ENCODE data around the gene CAB39.

CAB39 gene

DNA sequence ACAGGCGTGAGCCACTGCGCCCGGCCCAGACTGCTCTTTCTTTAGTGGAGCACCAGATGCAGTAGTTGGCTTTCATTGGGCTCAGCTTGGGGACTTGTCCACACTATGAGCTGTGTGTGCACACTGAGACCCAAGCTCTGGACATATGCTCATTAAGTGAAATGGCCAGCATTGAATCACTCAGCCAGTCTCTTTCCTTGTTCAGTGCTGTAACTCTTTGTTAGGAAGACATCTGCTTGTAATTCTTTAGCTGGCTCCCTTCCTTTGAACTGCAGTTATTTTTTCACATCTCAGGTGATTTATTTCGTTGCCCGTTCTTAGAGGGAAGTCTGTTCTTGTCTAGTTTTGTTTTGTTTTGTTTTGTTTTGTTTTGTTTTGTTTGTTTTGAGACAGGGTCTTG lies 70.5 kb downstream of the CAB39 start:
- TF ChIP-seq ZFX (IDR thresholded peaks at IDR 0.05; ENCODE audit: borderline replicate concordance): no peak
- H3K27ac ChIP-seq: no peak overlapping the region

DNA sequence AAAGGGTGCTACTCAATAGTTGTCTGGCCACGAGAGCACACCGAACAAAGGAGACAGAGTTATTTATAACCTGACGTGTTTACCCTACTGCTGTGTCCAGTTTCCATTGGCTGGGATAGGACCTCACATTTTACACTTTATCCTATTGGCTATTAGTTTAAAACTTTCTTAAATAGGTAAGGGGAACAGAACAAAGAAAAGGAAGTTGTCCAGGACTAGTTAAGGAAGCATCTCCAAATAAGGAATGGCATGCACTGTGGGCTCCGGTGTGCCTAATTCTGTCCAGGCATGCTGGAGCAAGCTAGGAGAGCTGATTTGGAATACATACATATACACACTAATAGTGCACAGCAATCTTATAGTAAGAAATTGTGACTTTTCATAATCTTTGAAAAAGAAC lies 72.2 kb downstream of the CAB39 start:
- TF ChIP-seq ZFX (IDR thresholded peaks at IDR 0.05; ENCODE audit: borderline replicate concordance) (no peak), CTCF (IDR thresholded peaks at IDR 0.05) (no peak)
- no peak overlapping the region for H3K27ac ChIP-seq

- TF ChIP-seq CTCF (IDR thresholded peaks at IDR 0.05): no peak
- no peak for TF ChIP-seq ZFX (IDR thresholded peaks at IDR 0.05; ENCODE audit: borderline replicate concordance)
Observed at GRCh38 chr2:230785346-230785745, 72.7 kb downstream of the CAB39 start.

GRCh38 chr2:230787101-230787500 lies 74.5 kb downstream of the CAB39 start:
- no peak overlapping the region for H3K27ac ChIP-seq
- no peak for TF ChIP-seq CTCF (IDR thresholded peaks at IDR 0.05)
- no peak for TF ChIP-seq ZFX (IDR thresholded peaks at IDR 0.05; ENCODE audit: borderline replicate concordance)

More at GRCh38 chr2:230785346-230785745, 72.7 kb downstream of the CAB39 start:
- H3K27ac ChIP-seq: no peak overlapping the region

DNA sequence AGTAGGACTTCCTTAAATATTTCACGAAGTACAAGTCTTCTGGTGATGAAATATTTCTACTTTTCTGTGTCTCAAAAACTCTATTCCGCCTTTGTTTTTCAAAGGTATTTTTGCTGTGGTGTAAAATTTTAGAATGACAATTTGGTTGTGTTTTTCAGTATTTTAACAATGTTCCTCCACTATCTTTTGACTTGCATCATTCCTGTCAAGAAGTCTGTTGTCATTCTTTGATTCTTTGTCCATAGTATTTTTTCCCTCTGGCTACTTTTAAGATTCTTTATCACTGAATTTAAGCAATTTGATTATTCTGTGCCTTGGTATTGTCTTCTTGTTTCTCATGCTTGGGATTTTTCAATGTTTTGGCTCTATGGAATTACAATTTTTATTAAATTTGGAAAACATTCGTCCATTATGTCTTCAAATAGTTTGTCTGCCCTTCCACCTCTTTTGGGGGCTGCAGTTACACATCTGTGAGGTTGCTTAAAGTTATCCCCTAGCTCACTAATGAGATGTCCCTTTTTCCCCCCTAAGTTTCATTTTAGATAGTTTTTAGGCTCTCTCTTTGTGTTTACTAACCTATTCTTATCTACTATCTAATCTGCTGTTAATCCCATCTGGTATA lies 76.0 kb downstream of the CAB39 start:
- TF ChIP-seq ZFX (IDR thresholded peaks at IDR 0.05; ENCODE audit: borderline replicate concordance): no peak
- TF ChIP-seq CTCF (IDR thresholded peaks at IDR 0.05): no peak
- no peak overlapping the region for H3K27ac ChIP-seq

DNA sequence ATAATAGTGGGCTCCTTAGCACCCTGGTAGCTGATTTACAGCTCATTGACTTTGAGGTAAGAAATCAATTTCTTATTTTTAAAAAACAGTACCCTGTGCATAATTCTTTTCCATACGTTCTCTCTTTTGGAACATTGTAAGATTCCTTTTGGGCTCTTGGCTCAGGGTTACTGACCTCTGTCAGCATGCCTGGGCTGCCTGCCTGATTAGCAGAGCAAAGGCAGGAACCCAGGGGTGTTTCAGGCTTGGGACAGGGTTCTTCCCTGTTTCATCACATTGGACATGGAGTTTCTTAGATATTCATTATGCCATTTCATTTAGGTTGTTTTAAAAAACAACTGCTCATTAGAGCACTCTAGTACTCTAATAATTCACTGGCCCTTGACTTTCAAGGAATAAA lies 78.3 kb downstream of the CAB39 start:
- no peak for TF ChIP-seq CTCF (IDR thresholded peaks at IDR 0.05)
- no peak for TF ChIP-seq ZFX (IDR thresholded peaks at IDR 0.05; ENCODE audit: borderline replicate concordance)
- H3K27ac ChIP-seq: no peak overlapping the region

DNA sequence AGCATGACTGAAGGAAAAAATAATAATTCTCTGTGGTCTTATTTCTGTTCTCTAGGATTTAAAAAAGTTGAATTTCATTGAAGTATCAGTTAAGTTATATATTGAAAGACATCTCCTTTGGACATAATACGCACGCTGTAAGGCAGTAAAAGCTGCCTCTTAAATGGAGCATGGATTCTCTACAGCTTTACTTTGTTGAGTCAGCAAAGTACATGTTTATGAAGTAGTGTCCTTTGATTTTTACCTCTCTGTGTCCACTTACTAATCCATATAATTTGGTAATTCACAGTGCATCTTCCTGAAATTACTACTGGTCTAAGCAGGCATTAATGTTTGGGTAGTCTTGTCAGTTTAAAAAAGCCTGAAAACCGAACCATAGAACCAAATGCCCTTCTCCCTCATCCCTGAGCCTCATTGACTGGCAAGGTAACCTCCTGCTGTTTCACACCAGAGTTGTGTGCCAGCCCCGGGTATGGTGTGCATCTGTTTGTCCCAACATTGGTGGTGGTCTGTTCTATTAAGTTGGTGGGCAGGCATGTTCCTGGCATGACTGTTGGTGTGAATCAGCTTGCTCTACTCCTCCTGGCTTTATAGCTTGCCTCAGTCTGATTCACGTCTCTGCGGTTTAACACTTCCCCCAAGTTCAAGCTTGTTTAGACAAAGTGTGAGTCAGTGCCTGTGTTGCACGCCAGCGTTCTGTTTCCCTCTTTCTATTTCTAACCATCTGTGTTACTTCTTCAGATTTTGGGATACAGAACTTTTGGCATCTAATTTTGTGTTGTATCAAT lies 81.1 kb downstream of the CAB39 start:
- no peak for TF ChIP-seq ZFX (IDR thresholded peaks at IDR 0.05; ENCODE audit: borderline replicate concordance)
- no peak for TF ChIP-seq CTCF (IDR thresholded peaks at IDR 0.05)
- no peak overlapping the region for H3K27ac ChIP-seq
